GM12892 (cell line): ENCODE results near the gene VAV1.

Experiments
- POLR2A ChIP-seq: IDR thresholded peaks from 2 replicates; pipeline ENCODE4 v1.6.1; 2011; ENCODE audit warnings: low read depth, low read length, control low read depth
- TAF1 ChIP-seq: IDR thresholded peaks from 2 replicates; pipeline ENCODE4 v1.6.1; 2011; ENCODE audit warnings: low read depth, mild to moderate bottlenecking, control low read depth, low read length, borderline replicate concordance

DNA sequence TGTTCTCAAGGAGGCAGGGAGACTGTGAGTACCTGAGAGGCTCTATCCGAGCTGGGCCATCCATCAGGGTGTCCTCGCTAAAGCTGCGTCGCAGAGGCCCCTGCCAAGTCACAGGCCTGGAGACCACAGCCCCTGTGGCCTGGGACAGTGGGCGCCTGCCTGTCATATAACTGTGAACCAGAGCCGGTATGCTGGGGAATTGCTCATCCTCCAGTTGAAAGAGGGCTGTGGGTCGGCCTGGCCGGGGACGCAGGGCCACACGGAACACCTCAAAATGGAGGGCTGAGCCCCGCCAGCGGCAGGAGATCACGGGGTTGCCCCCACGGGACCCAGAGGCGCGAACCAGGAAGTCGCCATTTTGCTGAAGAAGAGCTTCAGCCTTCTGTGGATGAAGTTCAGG is 11.9 kb upstream of the VAV1 start:
- TF ChIP-seq TAF1: no peak
- TF ChIP-seq POLR2A: no peak
